ENCODE results near the gene CFAP61.
"Not testable (repeated sequence)": the region's sequence is repeated elsewhere in the genome, so short reads cannot be mapped to it uniquely, and the experiment has no call there.

CFAP61 gene

DNA sequence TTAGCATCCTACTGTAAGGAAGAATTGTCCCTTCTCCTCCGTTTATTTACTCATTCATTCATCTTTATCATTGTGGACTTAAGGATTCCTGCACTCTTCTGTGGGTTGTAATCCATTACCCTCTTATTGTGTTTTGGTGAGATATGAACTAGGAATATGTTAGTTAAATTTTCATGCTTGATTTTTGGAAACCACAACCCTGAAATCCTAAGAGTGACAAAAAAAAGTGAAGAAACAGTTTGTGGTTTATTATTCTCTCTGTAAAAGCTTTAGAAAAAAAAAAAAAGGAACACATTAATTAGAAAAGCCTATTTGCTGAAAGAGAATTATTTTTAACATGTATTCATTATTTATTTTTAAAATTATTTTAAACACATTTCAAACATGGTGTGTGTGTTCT lies 278.8 kb downstream of the CFAP61 start:
- no peak for DNase-seq (ENCODE audit: low read depth)

DNA sequence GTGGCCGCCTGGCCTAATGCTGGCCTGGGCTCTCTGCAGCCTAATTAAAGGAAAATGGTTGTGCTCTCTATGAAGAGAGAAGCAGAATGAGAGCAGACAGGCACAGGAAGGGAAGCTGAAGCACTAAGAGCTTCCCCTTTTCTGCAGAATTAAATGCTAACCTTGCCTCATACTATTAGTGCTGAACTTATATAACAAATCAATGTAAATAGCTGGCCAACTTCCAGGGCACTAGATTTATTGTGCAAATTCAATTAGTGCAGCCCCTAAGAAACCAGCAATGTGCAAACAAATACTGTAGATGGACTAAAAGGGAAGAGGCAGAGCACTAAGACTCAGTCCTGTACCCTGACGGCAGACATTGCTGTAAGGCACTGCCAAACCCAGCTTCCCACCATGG lies 279.5 kb downstream of the CFAP61 start:
- no peak for DNase-seq (ENCODE audit: low read depth)

DNA sequence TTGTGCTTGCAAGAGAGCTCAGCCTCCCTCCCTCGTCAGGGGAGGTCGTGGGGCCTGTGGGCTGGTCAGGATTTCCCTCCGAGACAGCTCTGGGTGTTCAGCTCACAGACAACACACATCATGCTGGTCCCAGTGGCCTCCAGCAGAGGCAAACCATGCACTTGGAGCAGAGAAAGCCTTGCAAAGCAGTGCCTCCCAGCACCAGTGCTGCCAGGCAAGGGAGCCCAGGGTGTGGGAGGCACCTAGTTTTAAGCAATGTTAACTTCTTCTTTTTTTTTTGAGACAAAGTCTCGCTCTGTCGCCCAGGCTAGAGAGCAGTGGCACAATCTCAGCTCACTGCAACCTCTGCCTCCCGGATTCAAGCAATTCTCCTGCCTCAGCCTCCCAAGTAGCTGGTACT lies 281.5 kb downstream of the CFAP61 start:
- no peak for DNase-seq (ENCODE audit: low read depth)

DNA sequence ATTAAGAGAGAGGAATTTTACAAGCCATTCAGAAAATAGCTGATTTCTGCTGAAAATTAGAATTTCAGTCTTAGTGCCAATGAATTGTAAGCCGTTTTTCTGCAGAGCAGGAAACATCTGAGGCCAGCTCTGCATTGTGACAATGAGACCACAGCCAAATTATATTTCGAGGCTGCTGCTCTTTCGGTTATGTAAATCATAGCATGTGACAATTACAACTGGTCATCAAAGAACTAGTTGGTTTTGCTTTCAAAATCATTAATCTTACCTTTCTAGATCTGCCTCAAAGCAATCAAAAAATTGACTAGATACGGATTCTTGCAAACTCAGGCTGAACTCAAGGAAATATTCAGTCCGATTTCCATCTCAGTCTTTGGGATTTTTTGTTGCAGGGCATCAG lies 282.2 kb downstream of the CFAP61 start:
- DNase-seq (ENCODE audit: low read depth) = no peak

DNA sequence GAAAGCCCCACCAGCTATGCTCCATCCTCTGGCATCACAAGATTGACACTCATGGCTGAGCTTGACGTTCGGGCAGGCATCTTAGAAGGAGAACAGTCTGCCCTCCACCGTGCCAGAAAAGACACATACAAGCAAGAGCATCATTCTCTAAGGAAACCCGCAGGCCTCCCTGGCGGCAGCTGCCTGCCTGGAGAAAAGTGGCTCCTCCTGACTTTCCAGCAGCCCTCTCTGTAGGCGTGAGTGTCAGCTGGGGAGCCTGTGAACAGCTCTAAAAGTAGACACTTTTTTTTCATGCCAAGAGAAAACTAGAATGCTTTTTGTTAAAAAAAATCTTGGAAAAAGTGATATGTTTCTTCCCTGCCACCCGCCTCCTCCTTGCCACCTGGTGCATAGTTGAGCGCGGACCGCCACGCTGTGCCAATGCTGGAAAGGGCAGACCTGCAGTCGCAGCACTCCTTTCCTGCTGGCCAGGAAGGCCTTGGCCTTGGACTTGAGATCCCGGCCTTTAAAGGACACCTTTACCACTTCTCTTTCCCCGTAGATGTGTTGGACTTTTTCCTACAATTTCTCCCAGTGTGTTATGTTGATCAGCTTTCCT lies 285.9 kb downstream of the CFAP61 start:
- DNase-seq (ENCODE audit: low read depth) = no peak

DNA sequence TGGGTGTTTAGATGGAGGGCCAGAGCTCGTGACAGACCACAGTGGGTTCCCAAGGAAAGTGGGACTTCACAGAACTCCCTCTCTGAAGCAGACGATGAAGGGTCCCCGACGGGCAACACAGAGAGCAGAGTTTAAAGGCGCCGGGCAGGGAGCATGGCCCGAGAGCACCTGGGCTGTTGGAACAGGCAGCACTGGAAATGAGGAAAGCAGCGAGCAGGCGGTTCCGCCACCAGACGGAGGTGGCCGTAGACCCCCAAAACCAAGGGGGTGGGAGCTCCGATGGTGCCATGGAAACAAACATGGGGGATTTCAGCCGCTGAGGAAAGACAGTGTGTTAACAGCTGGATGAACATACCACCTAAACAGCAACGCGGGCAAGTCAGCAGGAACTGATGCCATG lies 288.1 kb downstream of the CFAP61 start:
- DNase-seq (ENCODE audit: low read depth) = no peak

DNA sequence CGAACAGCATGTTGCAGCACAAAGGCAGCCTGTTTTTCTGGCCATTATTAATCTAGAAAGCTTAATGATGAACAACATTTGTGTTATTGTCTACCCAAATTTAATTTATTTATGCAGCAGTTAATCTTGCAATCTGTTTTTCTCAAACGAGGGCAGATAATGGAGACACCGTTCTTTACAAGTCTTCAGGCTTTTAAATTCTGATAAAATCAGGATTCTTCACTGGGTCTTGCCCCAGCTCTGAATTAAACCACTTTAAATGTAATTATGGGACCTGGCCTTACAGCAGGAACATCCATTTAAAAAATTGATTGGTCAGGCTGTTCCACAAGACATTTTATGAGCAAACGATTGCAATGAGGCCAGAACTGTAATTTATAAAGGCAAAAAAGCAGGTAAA lies 289.0 kb downstream of the CFAP61 start:
- no peak for DNase-seq (ENCODE audit: low read depth)

DNA sequence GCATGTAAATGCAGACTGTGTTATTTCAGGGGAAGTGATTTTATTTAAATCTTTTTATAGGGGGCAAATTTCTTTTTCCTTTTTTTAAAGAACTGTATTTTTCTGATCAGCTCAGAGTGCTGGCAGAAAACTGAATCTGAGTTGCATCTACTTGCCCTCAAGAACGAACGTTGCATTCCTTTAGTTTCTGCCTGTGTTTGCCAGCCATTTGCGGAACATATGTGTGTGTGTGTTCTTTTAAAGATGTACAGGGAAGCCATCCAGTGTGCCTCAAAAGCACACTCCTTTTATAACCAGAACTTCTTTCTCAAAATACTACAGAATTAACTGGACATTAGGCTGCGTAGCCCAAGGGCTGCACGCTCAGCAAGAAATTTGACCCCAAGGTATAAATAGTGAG lies 289.7 kb downstream of the CFAP61 start:
- DNase-seq (ENCODE audit: low read depth) = no peak

DNA sequence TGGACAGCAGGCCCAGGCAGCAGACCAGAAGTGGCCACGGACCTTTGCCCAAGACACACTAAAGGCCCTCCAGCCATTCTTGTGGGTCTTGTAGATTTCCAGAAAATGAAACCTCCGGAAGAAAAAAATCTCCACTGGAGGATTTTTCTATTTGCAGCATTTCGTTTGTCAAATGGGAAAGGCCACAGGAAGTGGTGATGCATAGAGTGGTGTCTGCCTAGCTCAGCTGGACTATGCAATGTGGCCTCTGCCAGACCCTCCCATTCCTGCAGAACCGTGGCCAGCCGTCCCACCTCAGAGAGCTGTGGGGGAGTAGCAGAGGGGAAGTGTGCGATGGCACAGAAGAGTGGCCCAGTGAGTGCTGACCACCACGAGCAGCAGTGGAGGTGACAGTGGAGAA lies 291.6 kb downstream of the CFAP61 start:
- no peak for DNase-seq (ENCODE audit: low read depth)

DNA sequence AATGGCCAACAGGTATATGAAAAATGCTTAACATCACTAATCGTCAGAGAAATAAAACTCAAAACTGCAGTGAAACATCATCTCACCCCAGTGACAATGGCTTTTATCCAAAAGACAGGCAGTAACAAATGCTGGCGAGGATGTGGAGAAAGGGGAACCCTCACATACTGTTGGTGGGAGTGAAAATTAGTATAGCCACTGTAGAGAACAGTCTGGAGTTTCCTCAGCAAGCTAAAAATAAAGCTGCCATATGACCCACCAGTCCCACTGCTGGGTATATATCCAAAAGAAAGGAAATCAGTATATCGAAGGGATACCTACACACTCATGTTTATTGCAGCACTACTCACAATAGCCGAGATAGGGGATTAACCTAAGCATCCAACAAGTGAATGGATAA lies 292.1 kb downstream of the CFAP61 start:
- DNase-seq (ENCODE audit: low read depth) = no peak

DNA sequence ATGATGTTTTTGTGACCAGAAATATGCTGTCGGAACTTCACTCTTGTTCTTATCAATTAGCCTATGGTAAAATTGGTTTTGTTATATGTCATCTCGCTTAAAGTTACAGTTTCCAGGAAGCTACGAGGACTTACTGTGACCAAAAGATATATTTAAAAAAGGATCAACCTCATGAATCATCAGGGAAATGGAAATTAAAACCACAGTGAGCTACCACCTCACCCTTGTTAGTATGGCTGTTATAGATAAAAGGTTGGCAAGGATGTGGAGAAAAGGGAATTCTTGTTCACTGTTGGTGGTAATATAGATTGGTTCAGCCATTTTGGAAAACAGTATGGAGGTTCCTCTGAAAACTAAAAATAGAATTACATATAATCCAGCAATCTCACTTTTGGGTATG lies 301.2 kb downstream of the CFAP61 start:
- no peak for DNase-seq (ENCODE audit: low read depth)

DNA sequence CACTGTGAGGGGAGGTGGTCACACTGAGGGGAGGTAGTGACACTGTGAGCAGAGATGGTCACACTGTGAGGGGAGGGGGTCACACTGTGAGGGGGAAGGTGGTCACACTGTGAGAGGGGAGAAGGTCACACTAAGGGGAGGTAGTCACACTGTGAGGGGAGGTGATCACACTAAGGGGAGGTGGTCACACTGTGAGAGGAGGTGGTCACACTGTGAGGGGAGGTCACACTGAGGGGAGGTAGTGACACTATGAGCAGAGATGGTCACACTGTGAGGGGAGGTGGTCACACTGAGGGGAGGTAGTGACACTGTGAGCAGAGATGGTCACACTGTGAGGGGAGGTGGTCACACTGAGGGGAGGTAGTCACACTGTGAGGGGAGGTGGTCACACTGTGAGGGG lies 303.2 kb downstream of the CFAP61 start:
- DNase-seq (ENCODE audit: low read depth) = not testable (repeated sequence)

DNA sequence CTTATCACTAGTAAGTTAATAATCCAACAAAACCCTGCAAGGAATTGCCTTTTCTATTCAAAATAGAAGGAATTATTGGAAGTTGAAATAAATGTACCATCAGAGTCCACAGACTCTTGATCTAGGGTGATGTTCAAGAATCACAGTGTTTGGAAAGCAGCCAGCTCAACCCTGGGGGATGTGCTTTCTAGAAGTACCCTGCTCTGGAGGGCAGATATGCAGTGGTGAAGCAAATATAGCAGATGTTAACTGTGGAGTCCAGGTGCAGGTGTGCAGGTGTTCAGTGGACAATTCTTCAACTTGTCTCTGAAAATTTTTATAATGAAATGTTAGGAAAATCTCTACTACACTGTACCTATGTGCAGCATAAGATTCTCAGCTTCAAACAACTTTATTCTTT lies 306.5 kb downstream of the CFAP61 start:
- no peak for DNase-seq (ENCODE audit: low read depth)

DNA sequence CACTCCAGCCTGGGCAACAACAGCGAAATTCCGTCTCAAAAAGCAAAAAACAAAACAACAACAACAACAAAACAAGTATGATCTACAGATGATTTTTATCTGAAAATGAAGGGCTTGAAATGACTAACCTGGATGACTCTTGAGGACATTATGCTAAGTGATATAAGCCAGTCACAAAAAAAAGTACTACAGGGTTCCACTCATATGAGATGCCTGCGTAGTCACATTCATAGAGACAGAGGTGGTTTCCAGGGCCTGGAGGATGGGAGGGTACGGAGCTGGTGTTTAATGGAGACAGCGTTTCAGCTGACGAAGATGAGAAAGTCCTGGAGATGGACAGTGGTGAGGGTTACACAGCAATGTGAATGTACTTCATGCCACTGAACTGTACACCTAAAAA lies 307.3 kb downstream of the CFAP61 start:
- DNase-seq (ENCODE audit: low read depth) = no peak

DNA sequence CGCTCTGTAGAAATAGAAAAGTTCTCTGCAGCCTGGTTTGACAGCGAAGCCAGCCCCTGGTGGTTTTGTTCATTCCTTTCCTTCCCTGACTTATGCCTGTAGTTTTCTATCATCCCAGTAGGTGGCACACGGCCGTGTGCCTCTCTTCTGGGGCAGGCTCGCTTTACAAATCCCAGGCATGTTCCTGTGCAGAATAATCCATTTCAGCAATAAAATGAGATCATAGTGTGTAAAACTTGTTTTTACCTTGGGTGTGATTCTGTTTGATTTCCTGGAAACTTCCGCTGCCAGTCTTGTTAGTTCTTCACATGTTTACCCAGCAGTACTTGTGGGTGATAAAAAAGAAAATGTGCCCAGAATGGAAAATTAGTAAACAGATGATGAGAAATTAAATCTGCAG lies 308.1 kb downstream of the CFAP61 start:
- DNase-seq (ENCODE audit: low read depth) = no peak

DNA sequence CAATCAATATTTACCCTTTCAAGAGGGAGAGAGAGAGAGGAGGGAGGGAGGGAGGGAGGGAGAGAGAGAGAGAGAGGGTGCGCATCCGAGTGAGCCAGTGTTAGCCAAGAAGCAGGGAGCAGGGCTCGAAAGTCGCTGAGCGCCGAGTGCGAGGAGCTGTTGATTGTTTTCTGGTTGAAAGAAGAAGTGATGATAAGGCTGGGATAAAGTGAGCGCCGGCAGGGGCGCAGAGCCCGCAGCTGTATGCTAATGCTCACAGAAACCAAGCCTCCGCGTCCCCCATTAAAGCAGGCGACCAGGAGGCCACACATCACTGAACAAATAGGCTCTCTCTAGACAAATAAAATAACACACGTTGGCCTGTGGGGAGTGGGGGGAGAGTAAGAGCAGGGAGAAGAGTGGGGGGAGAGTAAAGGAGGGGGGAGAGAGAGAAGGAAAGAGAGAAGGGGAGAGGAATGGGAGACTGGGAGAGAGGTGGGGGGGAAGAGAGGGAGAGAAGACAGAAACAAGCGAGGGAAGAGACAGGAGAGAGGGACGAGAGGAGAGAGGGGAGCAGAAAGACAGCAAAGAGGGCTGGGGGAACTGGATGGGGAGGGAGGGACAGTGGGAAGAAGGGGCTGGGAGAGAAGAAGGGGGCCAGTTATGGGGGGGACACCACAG lies 310.6 kb downstream of the CFAP61 start:
- DNase-seq (ENCODE audit: low read depth) = no peak

DNA sequence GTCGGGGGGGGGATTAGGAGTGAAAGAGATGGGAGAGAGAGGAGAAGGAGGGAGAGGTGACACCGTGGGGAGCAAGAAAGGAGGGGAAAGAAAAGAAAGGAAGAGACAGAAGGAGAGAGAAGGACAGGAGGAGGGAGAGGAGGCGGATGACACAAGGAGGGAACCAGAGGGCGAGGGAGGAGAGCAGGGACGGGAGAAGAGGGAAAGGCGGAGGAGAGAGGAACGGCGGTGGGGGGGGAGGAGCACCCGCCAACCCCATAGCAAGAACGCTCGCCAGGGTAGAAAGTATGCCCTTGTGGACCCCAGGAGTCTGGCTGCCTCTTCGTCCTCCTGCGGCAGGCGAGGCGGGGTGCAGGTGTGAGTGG lies 311.1 kb downstream of the CFAP61 start:
- DNase-seq (ENCODE audit: low read depth) = no peak

DNA sequence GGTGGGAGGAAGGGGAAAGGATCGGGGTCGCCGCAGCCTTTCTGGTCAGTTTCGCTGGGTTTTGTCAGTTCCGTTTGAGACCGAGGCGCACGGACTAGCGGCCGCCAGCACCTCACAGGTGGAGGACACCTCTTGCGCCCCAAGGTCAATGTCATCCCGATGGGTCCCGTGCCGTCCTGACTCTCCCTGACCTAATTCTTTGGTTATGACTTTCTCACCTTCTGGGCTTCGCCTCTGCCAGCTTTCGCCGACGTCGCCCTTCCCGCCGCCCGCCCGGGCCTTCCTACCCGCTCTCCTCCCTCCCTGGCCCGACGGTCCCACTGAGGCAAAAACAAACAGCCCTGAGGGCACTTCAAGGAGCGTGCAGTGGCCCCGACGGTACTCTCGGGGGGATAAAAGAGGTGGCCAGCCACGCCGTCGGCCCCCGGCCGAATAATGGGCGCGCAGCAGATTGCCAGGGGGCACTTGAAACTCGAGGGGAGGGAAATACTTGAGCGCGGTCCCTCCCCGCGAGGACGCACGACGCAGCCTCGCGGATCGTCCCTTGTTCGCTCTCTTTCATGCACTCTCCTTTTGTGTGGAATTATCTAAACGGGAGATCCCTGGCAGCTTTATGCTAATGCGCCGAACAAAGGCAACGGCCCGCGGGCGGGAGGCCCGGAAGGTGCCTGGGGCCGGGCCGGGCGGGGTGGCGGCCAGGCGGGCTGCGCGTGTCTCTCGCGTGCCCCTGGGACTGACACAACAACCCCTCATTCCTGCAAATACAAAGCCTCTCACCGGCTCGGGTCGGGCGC lies 311.7 kb downstream of the CFAP61 start:
- no peak for DNase-seq (ENCODE audit: low read depth)

DNA sequence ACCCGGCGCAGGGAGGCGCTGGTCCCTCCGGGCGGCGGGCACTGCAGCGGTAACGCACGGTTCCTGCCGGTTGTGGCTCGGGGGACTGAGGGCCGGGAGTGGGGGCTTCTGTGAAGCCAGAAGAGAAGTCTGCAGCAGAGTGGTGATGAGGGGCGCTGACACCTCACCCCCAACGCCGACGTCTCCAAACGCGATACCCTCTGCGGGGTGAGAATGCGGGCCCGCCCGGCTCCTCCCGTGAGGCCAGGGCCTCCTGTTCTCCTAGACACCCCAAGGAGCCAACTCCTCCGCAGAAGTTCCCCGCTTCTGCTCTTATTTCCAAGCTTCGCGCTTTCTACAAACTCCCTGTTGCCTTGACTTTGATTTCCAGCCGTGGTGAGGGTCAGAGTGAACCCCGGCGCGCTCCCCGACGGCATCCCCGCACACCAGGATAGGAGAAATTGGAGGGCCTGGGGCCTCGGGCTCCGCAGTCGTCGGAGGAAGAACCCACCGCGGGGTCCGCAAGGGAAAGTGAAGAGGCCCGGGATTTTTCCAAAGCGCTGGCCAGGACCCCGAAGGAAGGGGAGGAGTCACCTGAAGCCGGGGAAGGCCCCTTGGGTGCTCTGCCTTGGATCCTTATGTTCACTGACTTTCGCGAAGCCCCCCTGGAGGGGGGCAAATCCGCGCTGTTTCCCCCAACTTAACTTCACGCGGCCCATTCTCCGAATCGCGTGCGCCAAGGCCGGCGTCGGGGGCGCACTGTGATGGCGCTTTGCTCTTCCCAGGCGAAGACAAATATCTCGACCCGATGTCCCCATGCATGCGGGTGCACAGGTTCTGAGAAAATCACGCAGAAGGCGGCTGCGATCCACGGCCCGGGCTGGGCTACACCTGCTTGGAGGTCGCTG lies 312.5 kb downstream of the CFAP61 start:
- no peak for DNase-seq (ENCODE audit: low read depth)

DNA sequence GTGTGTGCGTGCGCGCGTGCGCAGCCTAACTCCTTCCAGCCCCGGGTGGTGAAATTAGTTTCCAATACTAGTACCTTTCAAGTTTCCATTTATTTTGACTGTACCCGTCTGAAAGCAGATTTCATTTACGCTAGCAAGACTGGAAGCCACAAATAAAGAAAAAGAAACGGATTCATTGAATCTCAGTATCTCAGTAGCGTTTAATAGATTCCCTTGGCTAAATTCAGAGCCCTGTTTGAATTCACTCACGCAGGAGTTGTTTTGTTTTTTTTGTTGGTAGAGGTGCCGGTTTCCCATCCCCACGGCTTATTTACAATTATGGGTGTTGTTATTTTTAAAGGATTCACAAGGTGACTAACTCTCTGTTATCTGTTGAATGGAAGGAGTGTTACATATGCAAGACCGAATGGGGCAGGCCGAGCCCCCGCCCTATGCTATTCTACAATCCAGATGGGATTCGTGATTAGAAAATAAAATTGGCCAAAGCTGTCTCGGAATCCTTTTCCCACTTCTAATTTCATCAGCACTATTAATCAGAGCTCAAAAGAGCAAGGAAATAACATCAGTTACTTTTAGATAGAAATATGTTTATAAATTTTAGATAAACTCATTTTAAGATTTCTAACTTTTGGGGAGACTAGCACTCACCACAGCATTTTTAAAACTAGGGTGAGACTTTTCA lies 313.3 kb downstream of the CFAP61 start:
- no peak for DNase-seq (ENCODE audit: low read depth)

DNA sequence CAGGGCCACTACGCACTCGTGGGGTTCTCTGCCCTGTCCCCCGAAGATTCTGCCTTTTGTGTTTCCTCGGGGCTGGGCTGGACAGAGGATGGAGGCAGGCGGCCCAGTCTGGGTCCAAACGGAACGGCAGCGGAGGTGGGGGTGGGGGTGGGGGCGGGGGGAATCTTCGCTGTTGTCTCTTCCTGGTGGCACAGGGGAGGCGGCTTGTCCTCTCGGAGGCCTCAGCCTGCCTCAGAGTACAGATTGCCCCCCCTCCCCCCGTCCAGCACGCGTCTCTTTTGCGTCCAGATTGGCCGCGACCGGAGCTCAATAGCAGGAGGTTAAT lies 314.2 kb downstream of the CFAP61 start:
- no peak for DNase-seq (ENCODE audit: low read depth)

DNA sequence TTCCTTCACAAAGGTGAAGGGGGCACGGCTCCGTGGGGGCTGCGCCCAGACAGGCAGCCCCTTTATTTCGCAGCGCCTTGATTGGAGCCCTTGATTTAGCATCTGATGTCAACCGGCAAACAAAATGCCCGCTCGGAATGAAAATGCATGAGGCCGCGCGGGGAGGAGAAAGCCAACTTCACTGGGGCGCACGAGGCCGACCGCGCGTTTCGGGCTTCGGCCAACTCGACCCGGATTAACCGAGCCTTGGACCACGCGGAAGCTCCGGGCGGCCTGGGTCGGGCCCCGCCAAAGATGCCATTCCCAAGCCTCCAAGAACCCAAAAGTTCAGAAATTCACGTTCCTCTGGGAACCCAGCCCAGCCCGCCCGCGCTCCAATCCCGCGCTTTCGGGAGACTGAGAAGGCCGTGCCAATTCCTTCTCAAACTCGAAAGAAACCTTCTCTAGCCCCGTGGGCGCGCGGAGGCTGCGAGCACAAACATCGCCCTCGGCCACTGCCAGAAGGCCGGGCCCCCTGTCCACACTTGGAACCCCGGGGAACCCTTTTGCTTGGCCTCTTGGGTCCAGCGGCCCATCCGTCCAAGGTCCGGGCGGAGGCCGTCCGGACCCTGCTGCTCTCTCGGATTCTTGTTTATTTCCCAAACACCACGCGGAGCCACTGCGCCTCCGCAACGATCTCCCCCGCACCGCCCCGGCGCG lies 314.7 kb downstream of the CFAP61 start:
- no peak for DNase-seq (ENCODE audit: low read depth)
